BJ (cell line): Measurements from ENCODE around the gene C20orf202. TPM values are rescaled to one million over a fixed set of nuclear protein-coding genes. Genes with fewer than 3 reads are reported as not detected.
A peak's percentile ranks its signal among the peaks of the same experiment; 100 is the strongest.

Experiments
- CTCF ChIA-PET: fragments of 350-600 bp; formaldehyde crosslinking; extraction: SDS; loops from one replicate; lab custom pipeline; 2021; ENCODE audit warnings: antibody characterized with exemption, inconsistent platforms; lab: Yijun Ruan, JAX
- POLR2A ChIA-PET: fragments of 300-600 bp; sonication (Branson Sonifier 250); formaldehyde crosslinking; extraction: SDS; loops from one replicate; lab custom pipeline; 2021; ENCODE audit warnings: antibody characterized with exemption; lab: Charles Lee
- DNase-seq: peaks from one replicate; pipeline ENCODE4 v3.0.0-alpha.2; 2011; ENCODE audit warnings: low read depth
- H3K27me3 ChIP-seq: 2 replicates; pipeline ENCODE4 v1.6.0; 2011; ENCODE audit warnings: low read length; ENCODE audit not compliant: control insufficient read depth, insufficient read depth
- H3K36me3 ChIP-seq: 2 replicates; pipeline ENCODE4 v1.5.1; 2011; ENCODE audit warnings: low read length; ENCODE audit not compliant: control insufficient read depth, insufficient read depth
- H3K4me3 ChIP-seq: 2 replicates; pipeline ENCODE4 v1.5.1; 2011; ENCODE audit warnings: low read depth, mild to moderate bottlenecking, control low read depth, low read length
- CTCF ChIP-seq: IDR thresholded peaks from 2 replicates; pipeline ENCODE4 v1.5.1; 2011; ENCODE audit warnings: low read depth, mild to moderate bottlenecking, control low read depth, inconsistent platforms, low read length, moderate library complexity; ENCODE audit not compliant: insufficient read depth
- polyA plus RNA-seq: library from polyadenylated mRNA; depleted of rRNA; stranded (reverse); fragments of >200 nt; gene quantifications from 2 replicates; pipeline ENCODE4 v1.2.3, GENCODE V29; 2011

C20orf202 gene
- polyA plus RNA-seq, 1 experiment, result not detected

- TF ChIP-seq CTCF, result no peak
- H3K27me3 ChIP-seq, result peaks cover 2% of the 10 kb centered on the region; the same call in 1 of the 2 replicates
- ChIA-PET CTCF (interaction anchor here (0.9 to 1.7 kb wide), 5 partner anchors 12 to 1297 kb away, joined by 3 to 5 read pairs (median 3); no protein-coding TSS in a partner anchor), POLR2A (no interaction called here)
- H3K36me3 ChIP-seq, result no peaks in the 10 kb centered on the region
- peak overlapping the region; percentile 44 for H3K4me3 ChIP-seq
- no peak for DNase-seq
These were observed 22.1 kb downstream of the C20orf202 start for GRCh38 chr20:1225263-1225782.

- DNase-seq, result no peak
- Histone ChIP-seq H3K27me3 (peaks cover 2% of the 10 kb centered on the region; the same call in 1 of the 2 replicates), H3K36me3 (no peaks in the 10 kb centered on the region), H3K4me3 (peak within 1 kb of the TSS; percentile 80)
- ChIA-PET POLR2A (no interaction called here), CTCF (interaction anchor here (0.8 to 1.7 kb wide), 6 partner anchors 12 to 1296 kb away, joined by 3 to 5 read pairs (median 3); no protein-coding TSS in a partner anchor)
- TF ChIP-seq CTCF, result no peak
These were observed 22.8 kb downstream of the C20orf202 start, which contains the start of gene RAD21L1 for GRCh38 chr20:1225783-1226654. RAD21L1 (plus strand) TSS chr20:1226044; CDS start chr20:1228454, 2,410 bp downstream.

GRCh38 chr20:1229541-1229940 lies 26.3 kb downstream of the C20orf202 start:
- TF ChIP-seq CTCF, result no peak
- Histone ChIP-seq H3K27me3 (peaks cover 2% of the 10 kb centered on the region; the same call in 1 of the 2 replicates), H3K4me3 (no peak overlapping the region), H3K36me3 (no peaks in the 10 kb centered on the region)
- DNase-seq, result no peak
- CTCF ChIA-PET, result no interaction called here
- POLR2A ChIA-PET, result no interaction called here

- TF ChIP-seq CTCF, result no peak
- Histone ChIP-seq H3K27me3 (peaks cover 4% of the 10 kb centered on the region; the same call in 1 of the 2 replicates), H3K4me3 (no peak overlapping the region), H3K36me3 (no peaks in the 10 kb centered on the region)
- DNase-seq, result no peak
- ChIA-PET POLR2A (no interaction called here), CTCF (no interaction called here)
These were observed 29.2 kb downstream of the C20orf202 start for GRCh38 chr20:1232286-1233111.
